Measurements from ENCODE around the gene CCL22.

The CCL22 gene

GRCh38 chr16:57377080-57377841 is 18.7 kb downstream of the CCL22 start:
- DNase-seq, result no peak

GRCh38 chr16:57379579-57379978 is 21.0 kb downstream of the CCL22 start:
- no peak for DNase-seq

- DNase-seq, result peak; percentile 14
These were observed 22.3 kb downstream of the CCL22 start for GRCh38 chr16:57380671-57381462.

- DNase-seq, result no peak
These were observed 23.4 kb downstream of the CCL22 start for GRCh38 chr16:57381791-57382534.

GRCh38 chr16:57382535-57383275 is 24.1 kb downstream of the CCL22 start:
- DNase-seq, result no peak

- peak; percentile 37 for DNase-seq
These were observed 25.0 kb downstream of the CCL22 start for GRCh38 chr16:57383276-57384247.

GRCh38 chr16:57384248-57385070 is 25.9 kb downstream of the CCL22 start:
- DNase-seq, result peak; percentile 43

- no peak for DNase-seq
These were observed 26.5 kb downstream of the CCL22 start for GRCh38 chr16:57385083-57385482.

GRCh38 chr16:57386381-57386951 is 27.9 kb downstream of the CCL22 start:
- DNase-seq, result no peak

GRCh38 chr16:57387598-57388354 is 29.2 kb downstream of the CCL22 start:
- no peak for DNase-seq

GRCh38 chr16:57388359-57389086 is 29.9 kb downstream of the CCL22 start:
- no peak for DNase-seq

GRCh38 chr16:57389087-57389468 is 30.5 kb downstream of the CCL22 start:
- no peak for DNase-seq

GRCh38 chr16:57390636-57391295 is 32.2 kb downstream of the CCL22 start:
- no peak for DNase-seq

GRCh38 chr16:57391300-57391699 is 32.7 kb downstream of the CCL22 start:
- DNase-seq, result no peak

- DNase-seq, result no peak
These were observed 33.1 kb downstream of the CCL22 start for GRCh38 chr16:57391708-57392107.

GRCh38 chr16:57392694-57393093 is 34.1 kb downstream of the CCL22 start:
- no peak for DNase-seq

- DNase-seq, result peak; percentile 42
These were observed 35.9 kb downstream of the CCL22 start for GRCh38 chr16:57394444-57394843.

- DNase-seq, result no peak
These were observed 36.4 kb downstream of the CCL22 start for GRCh38 chr16:57395026-57395425.
